SIG-M5 treated with dmso at 0.1 percent for 504 hours (cell line): ENCODE measurements around the gene POU1F1.
"Not testable (repeated sequence)": the region's sequence is repeated elsewhere in the genome, so short reads cannot be mapped to it uniquely, and the experiment has no call there.

Experiments used
- DNase-seq: peaks from one replicate; lab custom pipeline; 2025; ENCODE audit not compliant: unreplicated experiment; lab: John Stamatoyannopoulos, UW

Gene POU1F1

GRCh38 chr3:87260270-87260669, 16.1 kb downstream of the POU1F1 start:
- DNase-seq = peak; percentile 29

DNA sequence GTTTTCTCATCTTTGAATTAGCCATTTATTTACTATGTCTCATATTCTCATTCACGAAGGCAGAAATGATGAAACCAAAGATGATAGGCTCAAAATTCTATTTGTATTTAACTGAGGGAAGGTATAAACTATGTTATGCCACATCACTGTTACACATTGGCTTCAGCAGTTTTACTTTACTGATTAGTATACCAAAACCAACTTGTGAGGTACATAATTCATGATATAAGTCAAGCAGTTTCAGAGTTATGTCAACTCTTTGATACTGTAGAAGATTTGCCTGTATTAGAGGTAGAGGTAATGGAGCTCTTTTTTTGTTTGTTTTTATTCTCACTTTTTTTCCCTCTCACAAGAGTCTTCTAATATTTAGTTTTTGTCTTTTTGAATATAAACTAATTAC, 26.4 kb downstream of the POU1F1 start:
- no peak for DNase-seq

DNA sequence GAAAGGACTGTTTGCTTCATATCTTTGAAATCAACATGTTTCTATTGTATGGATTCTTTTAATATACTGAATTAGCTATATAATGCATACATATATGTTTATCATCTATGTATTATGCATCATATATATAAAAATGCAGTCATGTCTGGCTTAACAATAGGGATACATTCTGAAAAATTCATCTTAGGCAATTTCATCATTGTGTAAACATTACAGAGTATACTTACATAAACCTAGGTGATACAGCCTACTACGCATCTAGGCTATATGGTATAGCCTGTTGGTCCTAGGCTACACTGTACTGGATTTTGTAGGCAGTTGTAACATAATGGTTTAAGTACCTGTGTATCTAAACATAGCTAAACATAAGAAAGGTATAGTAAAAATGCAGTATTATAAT, 27.6 kb downstream of the POU1F1 start:
- no peak for DNase-seq

- not testable (repeated sequence) for DNase-seq
Measured at GRCh38 chr3:87248231-87248630, 28.2 kb downstream of the POU1F1 start.

DNA sequence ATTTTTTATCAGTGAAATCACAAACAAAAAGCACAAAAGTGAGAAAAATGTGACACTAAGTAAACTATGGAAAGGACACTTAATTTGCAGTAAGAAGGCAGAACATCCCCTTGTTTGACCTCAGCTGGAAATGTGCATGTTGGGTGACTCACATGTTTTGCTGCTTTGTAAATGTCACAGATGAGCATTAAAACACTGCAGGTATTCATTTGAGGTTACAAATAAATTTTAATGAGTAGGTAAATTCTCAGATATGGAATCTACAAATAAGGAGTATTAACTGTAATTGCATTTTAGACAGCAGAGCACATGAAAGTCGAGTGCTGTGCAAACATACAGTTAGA, 29.0 kb downstream of the POU1F1 start:
- DNase-seq = no peak

GRCh38 chr3:87246662-87247429, 29.5 kb downstream of the POU1F1 start:
- DNase-seq = no peak

GRCh38 chr3:87236093-87236492, 40.3 kb downstream of the POU1F1 start:
- no peak for DNase-seq

DNA sequence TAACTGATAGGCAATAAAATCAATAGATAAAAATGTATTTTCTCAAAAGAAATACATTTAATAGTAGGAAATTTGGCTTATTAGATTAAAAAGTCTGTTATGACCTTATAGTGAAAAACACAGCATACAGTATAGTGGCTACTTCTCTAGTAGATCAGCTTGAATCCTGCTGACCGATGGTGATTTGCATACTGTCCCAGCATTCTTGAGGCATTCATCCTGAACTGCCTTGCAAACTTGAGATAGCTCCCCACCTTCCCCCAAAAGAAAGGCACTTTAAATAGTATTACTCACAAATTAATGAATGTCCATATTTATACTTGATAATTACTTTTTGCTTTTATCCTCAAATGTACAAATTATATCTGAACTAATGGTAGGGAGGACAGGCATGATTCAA, 42.6 kb downstream of the POU1F1 start:
- no peak for DNase-seq

- DNase-seq = no peak
Measured at GRCh38 chr3:87229113-87229512, 47.3 kb downstream of the POU1F1 start.

GRCh38 chr3:87228316-87228715, 48.1 kb downstream of the POU1F1 start:
- no peak for DNase-seq

- no peak for DNase-seq
Measured at GRCh38 chr3:87227835-87228144, 48.6 kb downstream of the POU1F1 start.

GRCh38 chr3:87227104-87227834, 49.1 kb downstream of the POU1F1 start, which contains the start of gene CHMP2B:
Gene CHMP2B, plus strand, starts transcription at chr3:87227309. Its CDS starts 214 bp downstream, at chr3:87227523.
- DNase-seq = peak; percentile 91

DNA sequence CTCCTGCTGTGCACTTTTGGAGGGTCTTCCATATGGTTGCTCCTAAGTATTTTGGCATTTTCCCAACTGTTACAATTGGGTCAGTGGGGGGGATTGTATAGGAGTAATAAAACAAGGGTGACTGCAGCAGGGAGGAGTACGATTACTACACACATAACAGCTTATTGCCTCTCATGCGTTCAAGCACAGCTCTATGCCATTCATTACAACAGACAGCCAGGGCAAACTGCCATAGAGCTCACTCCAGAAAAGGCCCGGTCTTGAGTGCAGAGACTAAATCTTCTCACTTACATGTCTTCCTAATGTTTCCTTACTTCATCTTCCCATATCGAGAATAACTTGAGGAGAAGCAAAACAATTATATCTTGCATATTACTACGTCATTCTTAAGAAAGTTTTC, 50.7 kb downstream of the POU1F1 start:
- DNase-seq = no peak

DNA sequence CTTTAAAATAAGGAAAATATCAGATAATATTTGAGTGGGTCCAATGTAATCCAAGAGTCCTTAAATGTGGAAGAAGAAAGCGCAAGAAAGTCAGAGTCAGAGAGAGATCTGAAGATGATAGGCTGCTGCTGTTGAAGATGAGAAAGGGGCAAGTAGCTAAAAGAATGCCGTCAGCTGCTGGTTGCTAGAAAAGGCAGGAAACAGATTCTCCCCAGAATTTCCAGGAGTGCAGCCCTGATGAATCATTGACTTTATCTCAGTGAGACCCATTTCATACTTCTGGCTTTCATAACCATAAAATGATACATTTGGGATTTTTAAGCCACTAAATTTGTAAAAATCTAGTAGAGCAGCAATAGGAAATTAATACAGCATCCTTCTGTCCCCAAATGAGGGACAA, 56.8 kb downstream of the POU1F1 start:
- no peak for DNase-seq

DNA sequence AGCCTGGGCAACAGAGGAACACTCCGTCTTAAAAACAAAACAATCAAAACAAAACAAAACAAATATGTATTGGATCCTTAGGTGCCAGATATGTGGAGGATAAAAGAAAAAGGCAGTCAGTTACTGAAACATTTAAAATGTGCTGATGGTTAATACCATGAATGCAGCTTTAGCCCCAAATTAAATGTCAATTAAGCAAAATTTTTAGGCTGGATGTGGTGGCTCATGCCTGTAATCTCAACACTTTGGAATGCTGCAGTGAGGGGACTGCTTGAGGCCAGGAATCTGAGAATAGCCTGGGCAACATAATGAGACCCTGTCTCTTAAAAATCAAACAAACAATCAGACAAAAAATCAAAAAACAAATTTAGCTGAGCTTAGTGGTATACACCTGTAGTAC, 57.8 kb downstream of the POU1F1 start:
- no peak for DNase-seq
